Body of pancreas (tissue), 4 donors: ENCODE results near the gene AGBL4.

ENCODE experiments used
- CTCF ChIP-seq, 7 experiments: fragments of 450-650 bp in 4 of 7; fragments of 200-600 bp in 3 of 7; sonication (generic) in 3 of 7; IDR thresholded peaks; one replicate each; pipeline ENCODE4 v1.5.1; 2016 to 2019; ENCODE audit warnings: antibody characterized with exemption in 7 of 7
- POLR2A ChIP-seq, 3 donors: fragments of 450-650 bp; IDR thresholded peaks; one replicate each; pipeline ENCODE4 v1.6.1; 2016; ENCODE audit warnings: antibody characterized with exemption in 3 of 3, mild to moderate bottlenecking in 2 of 3

- no peak for TF ChIP-seq CTCF (IDR thresholded peaks at IDR 0.05)
- no peak for TF ChIP-seq POLR2A (IDR thresholded peaks at IDR 0.05)
Observed at GRCh38 chr1:48595613-48596012, 1428.1 kb downstream of the AGBL4 start.
